ENCODE data around the gene STPG3.

DNA sequence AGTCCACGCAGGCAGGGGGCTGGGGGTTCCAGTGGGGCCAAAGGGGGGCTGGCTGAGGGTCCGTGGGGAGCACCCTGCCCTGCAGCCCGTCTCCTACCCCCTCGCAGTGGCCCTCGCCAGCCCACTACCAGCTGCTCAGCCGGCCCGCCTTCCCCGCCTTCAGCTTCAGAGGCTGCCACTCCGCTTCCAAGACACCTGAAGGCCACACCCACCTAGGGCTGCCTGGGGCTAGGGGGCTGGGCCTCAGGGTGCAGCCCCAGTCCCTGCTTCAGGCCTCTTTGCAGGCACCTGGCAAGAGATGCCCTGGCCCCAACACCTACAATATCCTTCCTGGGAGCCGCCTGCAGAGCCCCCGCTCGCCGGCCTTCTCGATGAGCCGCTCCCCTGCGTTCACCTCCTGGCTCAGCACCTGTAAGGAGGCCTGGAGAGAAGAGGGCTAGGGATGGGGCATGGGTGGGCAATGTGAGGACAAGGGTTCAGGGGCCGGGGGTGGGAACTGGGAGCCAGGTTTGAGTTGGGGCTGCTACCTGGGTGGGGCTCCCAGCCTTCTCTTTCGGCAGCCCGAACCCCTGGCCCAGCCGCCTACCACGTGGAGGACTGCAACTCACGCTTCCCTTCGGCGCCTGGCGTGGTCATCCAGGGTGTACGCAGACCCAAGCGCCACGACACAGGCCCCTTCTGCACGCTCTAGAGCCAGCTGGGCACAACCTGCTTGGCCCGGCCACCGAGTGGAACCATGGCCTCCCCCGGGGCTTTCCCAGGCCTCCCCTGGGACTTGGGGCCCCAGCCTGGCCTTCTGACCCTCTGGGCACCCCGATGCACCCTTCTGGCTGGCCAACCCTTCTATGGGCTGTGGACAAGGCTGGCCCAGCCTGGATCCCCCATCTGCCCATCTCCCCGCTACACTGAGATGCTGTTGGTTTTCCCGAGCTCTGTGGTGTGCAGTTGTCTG, 1.7 kb downstream of the STPG3 start:
- TF ChIP-seq, protein P1, sequence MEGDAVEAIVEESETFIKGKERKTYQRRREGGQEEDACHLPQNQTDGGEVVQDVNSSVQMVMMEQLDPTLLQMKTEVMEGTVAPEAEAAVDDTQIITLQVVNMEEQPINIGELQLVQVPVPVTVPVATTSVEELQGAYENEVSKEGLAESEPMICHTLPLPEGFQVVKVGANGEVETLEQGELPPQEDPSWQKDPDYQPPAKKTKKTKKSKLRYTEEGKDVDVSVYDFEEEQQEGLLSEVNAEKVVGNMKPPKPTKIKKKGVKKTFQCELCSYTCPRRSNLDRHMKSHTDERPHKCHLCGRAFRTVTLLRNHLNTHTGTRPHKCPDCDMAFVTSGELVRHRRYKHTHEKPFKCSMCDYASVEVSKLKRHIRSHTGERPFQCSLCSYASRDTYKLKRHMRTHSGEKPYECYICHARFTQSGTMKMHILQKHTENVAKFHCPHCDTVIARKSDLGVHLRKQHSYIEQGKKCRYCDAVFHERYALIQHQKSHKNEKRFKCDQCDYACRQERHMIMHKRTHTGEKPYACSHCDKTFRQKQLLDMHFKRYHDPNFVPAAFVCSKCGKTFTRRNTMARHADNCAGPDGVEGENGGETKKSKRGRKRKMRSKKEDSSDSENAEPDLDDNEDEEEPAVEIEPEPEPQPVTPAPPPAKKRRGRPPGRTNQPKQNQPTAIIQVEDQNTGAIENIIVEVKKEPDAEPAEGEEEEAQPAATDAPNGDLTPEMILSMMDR (IDR thresholded peaks at IDR 0.05; ENCODE audit: low read length) = no peak
- TF ChIP-seq EZH2 (optimal IDR thresholded peaks at IDR 0.05; ENCODE audit: low read depth, low read length) (no peak), EZH2phosphoT487 (IDR thresholded peaks at IDR 0.05; ENCODE audit: low read length) (no peak)

All from MM.1S (cell line).